WTC11 (cell line): ENCODE results near the gene PZP. TPM values are rescaled to one million over a fixed set of nuclear protein-coding genes. Genes with fewer than 3 reads are reported as not detected.

ENCODE experiments used
- ATAC-seq: fragments of 200-7000 bp; cut with Tn5 transposase; 2 replicates; pipeline ENCODE4 v1.10.0; 2021; ENCODE audit warnings: mild to moderate bottlenecking, moderate library complexity
- CTCF ChIA-PET: fragments of 300-600 bp; sonication (Branson Sonifier 250); formaldehyde crosslinking; loops from one replicate; lab custom pipeline; 2021; ENCODE audit warnings: antibody characterized with exemption; lab: Charles Lee
- POLR2A ChIA-PET: fragments of 350-600 bp; sonication (Branson Sonifier 250); formaldehyde crosslinking; loops from one replicate; lab custom pipeline; 2021; ENCODE audit warnings: antibody characterized with exemption; lab: Charles Lee
- DNase-seq: peaks from one replicate; pipeline ENCODE4 v3.0.0; 2021; ENCODE audit warnings: low spot score
- H3K27ac Mint-ChIP-seq: 2 replicates; pipeline ENCODE4 v1.8.0; 2021; ENCODE audit warnings: mixed read lengths
- H3K27me3 Mint-ChIP-seq: 2 replicates; pipeline ENCODE4 v1.8.0; 2021; ENCODE audit warnings: low read depth, mild to moderate bottlenecking, moderate library complexity, mixed read lengths
- H3K36me3 Mint-ChIP-seq: 2 replicates; pipeline ENCODE4 v1.8.0; 2021; ENCODE audit warnings: mixed read lengths
- H3K4me1 Mint-ChIP-seq: 2 replicates; pipeline ENCODE4 v1.8.0; 2022; ENCODE audit warnings: mixed read lengths
- H3K4me3 Mint-ChIP-seq: 2 replicates; pipeline ENCODE4 v1.8.0; 2021; ENCODE audit warnings: mild to moderate bottlenecking, moderate library complexity, mixed read lengths
- H3K9me3 Mint-ChIP-seq: 2 replicates; pipeline ENCODE4 v1.8.0; 2021; ENCODE audit warnings: mixed read lengths
- GABPB1 ChIP-seq: sonication (generic); formaldehyde crosslinking; IDR thresholded peaks from 2 replicates; pipeline ENCODE4 v1.8.1; 2023; ENCODE audit warnings: mild to moderate bottlenecking, missing genetic modification reagents
- HMGA2 ChIP-seq: fragments of 250-450 bp; sonication (Bioruptor Pico); IDR thresholded peaks from 2 replicates; pipeline ENCODE4 v1.4.0; 2021; ENCODE audit warnings: mild to moderate bottlenecking, moderate library complexity
- MXD4 ChIP-seq: fragments of 250-450 bp; sonication (Bioruptor Pico); IDR thresholded peaks from 2 replicates; pipeline ENCODE4 v1.8.0; 2021; ENCODE audit warnings: mild to moderate bottlenecking, moderate library complexity, borderline replicate concordance
- MYBL2 ChIP-seq: sonication (generic); formaldehyde crosslinking; IDR thresholded peaks from 2 replicates; pipeline ENCODE4 v1.8.1; 2023; ENCODE audit warnings: mild to moderate bottlenecking, moderate library complexity, missing genetic modification reagents
- ZNF138 ChIP-seq: sonication (generic); formaldehyde crosslinking; conservative IDR thresholded peaks from 2 replicates; pipeline ENCODE4 v1.8.1; 2022; ENCODE audit warnings: mild to moderate bottlenecking, moderate library complexity, missing genetic modification reagents
- ZNF317 ChIP-seq: sonication (generic); formaldehyde crosslinking; IDR thresholded peaks from 2 replicates; pipeline ENCODE4 v1.8.1; 2023; ENCODE audit warnings: low read depth, mild to moderate bottlenecking, moderate library complexity, missing genetic modification reagents, borderline replicate concordance
- ZNF423 ChIP-seq: fragments of 250-450 bp; sonication (Bioruptor Pico); IDR thresholded peaks from 2 replicates; pipeline ENCODE4 v2.1.2; 2022; ENCODE audit warnings: mild to moderate bottlenecking, moderate library complexity
- total RNA-seq: library from RNA; stranded (reverse); gene quantifications from 3 replicates; pipeline ENCODE4 v1.2.3, GENCODE V29; 2021
- TF ChIP-seq, protein P1 (sequence below): fragments of 250-450 bp; sonication (Bioruptor Pico); IDR thresholded peaks from 2 replicates; pipeline ENCODE4 v1.9.0; 2021; ENCODE audit warnings: mild to moderate bottlenecking
- TF ChIP-seq, protein P2 (sequence below): sonication (generic); formaldehyde crosslinking; IDR thresholded peaks from 2 replicates; pipeline ENCODE4 v1.8.1; 2022; ENCODE audit warnings: low read depth, mild to moderate bottlenecking, moderate library complexity, missing genetic modification reagents, borderline replicate concordance
- TF ChIP-seq, protein P3 (sequence below): fragments of 250-450 bp; sonication (Bioruptor Pico); conservative IDR thresholded peaks from 2 replicates; pipeline ENCODE4 v1.9.0; 2021; ENCODE audit warnings: mild to moderate bottlenecking
- TF ChIP-seq, protein P4 (sequence below): sonication (generic); formaldehyde crosslinking; IDR thresholded peaks from 2 replicates; pipeline ENCODE4 v1.8.0; 2022; ENCODE audit warnings: mild to moderate bottlenecking, missing genetic modification reagents
- TF ChIP-seq, protein P5 (sequence below): sonication (generic); formaldehyde crosslinking; IDR thresholded peaks from 2 replicates; pipeline ENCODE4 v1.8.1; 2022; ENCODE audit warnings: missing genetic modification reagents, borderline replicate concordance
- TF ChIP-seq, protein P6 (sequence below): sonication (generic); formaldehyde crosslinking; IDR thresholded peaks from 2 replicates; pipeline ENCODE4 v1.8.0; 2022; ENCODE audit warnings: mild to moderate bottlenecking, missing genetic modification reagents
- TF ChIP-seq, protein P7 (sequence below): sonication (generic); formaldehyde crosslinking; IDR thresholded peaks from 2 replicates; pipeline ENCODE4 v1.8.0; 2022; ENCODE audit warnings: missing genetic modification reagents
- TF ChIP-seq, protein P8 (sequence below): sonication (generic); formaldehyde crosslinking; IDR thresholded peaks from 2 replicates; pipeline ENCODE4 v1.8.0; 2023; ENCODE audit warnings: mild to moderate bottlenecking, missing genetic modification reagents

Gene PZP
- total RNA-seq, 1 experiment from 2014 or later = 0.15 TPM

DNA sequence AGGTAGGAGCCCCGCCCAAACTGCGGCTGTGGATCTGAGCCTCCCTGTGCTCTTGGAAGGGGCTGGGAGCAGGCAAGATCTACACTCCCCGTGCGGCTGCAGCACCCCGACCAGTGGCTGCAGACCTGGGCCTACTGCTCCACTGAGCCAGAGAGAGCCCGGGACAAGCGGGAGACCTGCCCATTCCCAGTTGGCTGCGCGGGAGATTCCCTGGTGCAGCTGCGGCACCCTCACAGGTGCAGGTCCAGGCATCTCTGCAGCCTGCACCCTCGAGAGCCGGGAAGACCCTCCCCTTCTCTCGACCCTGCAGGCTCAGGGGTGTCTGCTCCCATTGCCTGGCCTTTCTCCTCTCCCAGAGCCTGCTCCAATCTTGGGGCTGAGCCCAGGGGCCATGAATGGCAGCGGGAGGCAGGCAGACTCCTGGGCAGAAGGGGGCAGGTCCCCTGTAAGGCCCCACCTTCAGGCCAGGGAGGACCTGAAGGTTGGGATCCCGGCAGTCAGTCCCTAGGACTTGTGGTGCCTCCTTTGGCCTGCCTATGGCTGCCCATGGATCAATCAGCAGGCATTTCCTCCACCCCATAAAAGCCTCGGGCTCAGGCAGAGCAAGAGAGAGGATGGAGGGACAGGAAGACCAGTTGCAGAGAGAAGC is 83.7 kb downstream of the PZP start:
- no peak for TF ChIP-seq GABPB1
- TF ChIP-seq, protein P1, sequence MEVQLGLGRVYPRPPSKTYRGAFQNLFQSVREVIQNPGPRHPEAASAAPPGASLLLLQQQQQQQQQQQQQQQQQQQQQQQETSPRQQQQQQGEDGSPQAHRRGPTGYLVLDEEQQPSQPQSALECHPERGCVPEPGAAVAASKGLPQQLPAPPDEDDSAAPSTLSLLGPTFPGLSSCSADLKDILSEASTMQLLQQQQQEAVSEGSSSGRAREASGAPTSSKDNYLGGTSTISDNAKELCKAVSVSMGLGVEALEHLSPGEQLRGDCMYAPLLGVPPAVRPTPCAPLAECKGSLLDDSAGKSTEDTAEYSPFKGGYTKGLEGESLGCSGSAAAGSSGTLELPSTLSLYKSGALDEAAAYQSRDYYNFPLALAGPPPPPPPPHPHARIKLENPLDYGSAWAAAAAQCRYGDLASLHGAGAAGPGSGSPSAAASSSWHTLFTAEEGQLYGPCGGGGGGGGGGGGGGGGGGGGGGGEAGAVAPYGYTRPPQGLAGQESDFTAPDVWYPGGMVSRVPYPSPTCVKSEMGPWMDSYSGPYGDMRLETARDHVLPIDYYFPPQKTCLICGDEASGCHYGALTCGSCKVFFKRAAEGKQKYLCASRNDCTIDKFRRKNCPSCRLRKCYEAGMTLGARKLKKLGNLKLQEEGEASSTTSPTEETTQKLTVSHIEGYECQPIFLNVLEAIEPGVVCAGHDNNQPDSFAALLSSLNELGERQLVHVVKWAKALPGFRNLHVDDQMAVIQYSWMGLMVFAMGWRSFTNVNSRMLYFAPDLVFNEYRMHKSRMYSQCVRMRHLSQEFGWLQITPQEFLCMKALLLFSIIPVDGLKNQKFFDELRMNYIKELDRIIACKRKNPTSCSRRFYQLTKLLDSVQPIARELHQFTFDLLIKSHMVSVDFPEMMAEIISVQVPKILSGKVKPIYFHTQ = no peak
- no peak for TF ChIP-seq MYBL2 (CRISPR knock-in tag)
- TF ChIP-seq HMGA2 (CRISPR knock-in tag) = no peak
- TF ChIP-seq, protein P2, sequence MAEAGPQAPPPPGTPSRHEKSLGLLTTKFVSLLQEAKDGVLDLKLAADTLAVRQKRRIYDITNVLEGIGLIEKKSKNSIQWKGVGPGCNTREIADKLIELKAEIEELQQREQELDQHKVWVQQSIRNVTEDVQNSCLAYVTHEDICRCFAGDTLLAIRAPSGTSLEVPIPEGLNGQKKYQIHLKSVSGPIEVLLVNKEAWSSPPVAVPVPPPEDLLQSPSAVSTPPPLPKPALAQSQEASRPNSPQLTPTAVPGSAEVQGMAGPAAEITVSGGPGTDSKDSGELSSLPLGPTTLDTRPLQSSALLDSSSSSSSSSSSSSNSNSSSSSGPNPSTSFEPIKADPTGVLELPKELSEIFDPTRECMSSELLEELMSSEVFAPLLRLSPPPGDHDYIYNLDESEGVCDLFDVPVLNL (CRISPR knock-in tag) = no peak
- TF ChIP-seq ZNF138 (CRISPR knock-in tag) = no peak
- TF ChIP-seq, protein P3, sequence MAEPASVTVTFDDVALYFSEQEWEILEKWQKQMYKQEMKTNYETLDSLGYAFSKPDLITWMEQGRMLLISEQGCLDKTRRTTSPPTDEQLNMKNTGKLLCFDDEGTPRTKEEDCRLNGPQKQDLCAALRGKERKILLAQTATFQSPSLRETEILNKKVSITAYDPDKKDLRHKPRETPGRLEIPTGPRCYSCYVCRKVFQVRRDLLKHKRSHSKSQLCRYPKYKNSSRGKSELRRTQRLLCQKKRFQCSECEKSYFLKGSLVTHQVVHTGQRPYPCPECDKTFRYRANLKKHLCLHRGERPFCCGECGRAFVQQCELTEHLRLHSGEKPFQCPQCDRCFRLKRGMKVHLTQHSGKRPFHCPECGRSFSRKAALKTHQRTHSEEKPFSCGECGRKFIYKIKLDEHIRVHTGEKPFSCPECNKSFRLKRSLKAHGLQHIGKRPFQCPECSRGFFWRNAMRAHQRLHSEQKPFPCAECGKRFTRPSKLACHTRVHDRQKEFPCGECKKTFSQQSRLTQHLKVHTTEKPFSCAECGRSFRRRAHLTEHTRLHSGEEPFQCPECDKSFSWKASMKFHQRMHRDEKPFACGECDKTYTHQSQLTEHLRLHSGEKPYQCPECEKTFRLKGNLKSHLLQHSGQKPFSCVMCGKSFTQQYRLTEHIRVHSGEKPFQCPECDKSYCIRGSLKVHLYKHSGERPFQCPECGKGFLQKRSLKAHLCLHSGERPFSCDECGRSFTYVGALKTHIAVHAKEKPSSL (CRISPR knock-in tag) = no peak
- TF ChIP-seq, protein P4, sequence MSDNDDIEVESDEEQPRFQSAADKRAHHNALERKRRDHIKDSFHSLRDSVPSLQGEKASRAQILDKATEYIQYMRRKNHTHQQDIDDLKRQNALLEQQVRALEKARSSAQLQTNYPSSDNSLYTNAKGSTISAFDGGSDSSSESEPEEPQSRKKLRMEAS (CRISPR knock-in tag) = no peak
- TF ChIP-seq, protein P5, sequence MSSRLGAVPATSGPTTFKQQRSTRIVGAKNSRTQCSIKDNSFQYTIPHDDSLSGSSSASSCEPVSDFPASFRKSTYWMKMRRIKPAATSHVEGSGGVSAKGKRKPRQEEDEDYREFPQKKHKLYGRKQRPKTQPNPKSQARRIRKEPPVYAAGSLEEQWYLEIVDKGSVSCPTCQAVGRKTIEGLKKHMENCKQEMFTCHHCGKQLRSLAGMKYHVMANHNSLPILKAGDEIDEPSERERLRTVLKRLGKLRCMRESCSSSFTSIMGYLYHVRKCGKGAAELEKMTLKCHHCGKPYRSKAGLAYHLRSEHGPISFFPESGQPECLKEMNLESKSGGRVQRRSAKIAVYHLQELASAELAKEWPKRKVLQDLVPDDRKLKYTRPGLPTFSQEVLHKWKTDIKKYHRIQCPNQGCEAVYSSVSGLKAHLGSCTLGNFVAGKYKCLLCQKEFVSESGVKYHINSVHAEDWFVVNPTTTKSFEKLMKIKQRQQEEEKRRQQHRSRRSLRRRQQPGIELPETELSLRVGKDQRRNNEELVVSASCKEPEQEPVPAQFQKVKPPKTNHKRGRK (CRISPR knock-in tag) = no peak
- TF ChIP-seq ZNF317 (CRISPR knock-in tag) = no peak
- TF ChIP-seq, protein P6, sequence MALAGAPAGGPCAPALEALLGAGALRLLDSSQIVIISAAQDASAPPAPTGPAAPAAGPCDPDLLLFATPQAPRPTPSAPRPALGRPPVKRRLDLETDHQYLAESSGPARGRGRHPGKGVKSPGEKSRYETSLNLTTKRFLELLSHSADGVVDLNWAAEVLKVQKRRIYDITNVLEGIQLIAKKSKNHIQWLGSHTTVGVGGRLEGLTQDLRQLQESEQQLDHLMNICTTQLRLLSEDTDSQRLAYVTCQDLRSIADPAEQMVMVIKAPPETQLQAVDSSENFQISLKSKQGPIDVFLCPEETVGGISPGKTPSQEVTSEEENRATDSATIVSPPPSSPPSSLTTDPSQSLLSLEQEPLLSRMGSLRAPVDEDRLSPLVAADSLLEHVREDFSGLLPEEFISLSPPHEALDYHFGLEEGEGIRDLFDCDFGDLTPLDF (CRISPR knock-in tag) = no peak
- TF ChIP-seq, protein P7, sequence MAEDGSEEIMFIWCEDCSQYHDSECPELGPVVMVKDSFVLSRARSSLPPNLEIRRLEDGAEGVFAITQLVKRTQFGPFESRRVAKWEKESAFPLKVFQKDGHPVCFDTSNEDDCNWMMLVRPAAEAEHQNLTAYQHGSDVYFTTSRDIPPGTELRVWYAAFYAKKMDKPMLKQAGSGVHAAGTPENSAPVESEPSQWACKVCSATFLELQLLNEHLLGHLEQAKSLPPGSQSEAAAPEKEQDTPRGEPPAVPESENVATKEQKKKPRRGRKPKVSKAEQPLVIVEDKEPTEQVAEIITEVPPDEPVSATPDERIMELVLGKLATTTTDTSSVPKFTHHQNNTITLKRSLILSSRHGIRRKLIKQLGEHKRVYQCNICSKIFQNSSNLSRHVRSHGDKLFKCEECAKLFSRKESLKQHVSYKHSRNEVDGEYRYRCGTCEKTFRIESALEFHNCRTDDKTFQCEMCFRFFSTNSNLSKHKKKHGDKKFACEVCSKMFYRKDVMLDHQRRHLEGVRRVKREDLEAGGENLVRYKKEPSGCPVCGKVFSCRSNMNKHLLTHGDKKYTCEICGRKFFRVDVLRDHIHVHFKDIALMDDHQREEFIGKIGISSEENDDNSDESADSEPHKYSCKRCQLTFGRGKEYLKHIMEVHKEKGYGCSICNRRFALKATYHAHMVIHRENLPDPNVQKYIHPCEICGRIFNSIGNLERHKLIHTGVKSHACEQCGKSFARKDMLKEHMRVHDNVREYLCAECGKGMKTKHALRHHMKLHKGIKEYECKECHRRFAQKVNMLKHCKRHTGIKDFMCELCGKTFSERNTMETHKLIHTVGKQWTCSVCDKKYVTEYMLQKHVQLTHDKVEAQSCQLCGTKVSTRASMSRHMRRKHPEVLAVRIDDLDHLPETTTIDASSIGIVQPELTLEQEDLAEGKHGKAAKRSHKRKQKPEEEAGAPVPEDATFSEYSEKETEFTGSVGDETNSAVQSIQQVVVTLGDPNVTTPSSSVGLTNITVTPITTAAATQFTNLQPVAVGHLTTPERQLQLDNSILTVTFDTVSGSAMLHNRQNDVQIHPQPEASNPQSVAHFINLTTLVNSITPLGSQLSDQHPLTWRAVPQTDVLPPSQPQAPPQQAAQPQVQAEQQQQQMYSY (CRISPR knock-in tag) = no peak
- no peak for TF ChIP-seq MXD4
- TF ChIP-seq ZNF423 (CRISPR knock-in tag) = no peak
- TF ChIP-seq, protein P8, sequence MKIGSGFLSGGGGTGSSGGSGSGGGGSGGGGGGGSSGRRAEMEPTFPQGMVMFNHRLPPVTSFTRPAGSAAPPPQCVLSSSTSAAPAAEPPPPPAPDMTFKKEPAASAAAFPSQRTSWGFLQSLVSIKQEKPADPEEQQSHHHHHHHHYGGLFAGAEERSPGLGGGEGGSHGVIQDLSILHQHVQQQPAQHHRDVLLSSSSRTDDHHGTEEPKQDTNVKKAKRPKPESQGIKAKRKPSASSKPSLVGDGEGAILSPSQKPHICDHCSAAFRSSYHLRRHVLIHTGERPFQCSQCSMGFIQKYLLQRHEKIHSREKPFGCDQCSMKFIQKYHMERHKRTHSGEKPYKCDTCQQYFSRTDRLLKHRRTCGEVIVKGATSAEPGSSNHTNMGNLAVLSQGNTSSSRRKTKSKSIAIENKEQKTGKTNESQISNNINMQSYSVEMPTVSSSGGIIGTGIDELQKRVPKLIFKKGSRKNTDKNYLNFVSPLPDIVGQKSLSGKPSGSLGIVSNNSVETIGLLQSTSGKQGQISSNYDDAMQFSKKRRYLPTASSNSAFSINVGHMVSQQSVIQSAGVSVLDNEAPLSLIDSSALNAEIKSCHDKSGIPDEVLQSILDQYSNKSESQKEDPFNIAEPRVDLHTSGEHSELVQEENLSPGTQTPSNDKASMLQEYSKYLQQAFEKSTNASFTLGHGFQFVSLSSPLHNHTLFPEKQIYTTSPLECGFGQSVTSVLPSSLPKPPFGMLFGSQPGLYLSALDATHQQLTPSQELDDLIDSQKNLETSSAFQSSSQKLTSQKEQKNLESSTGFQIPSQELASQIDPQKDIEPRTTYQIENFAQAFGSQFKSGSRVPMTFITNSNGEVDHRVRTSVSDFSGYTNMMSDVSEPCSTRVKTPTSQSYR (CRISPR knock-in tag) = no peak
- Mint-ChIP-seq H3K4me3 (no peak overlapping the region), H3K36me3 (no peaks in the 10 kb centered on the region), H3K4me1 (no peaks in the 10 kb centered on the region), H3K9me3 (no peaks in the 10 kb centered on the region), H3K27ac (no peak overlapping the region), H3K27me3 (no peaks in the 10 kb centered on the region)
- ChIA-PET CTCF (interaction anchor here (0.9 to 1.1 kb wide), 2 partner anchors 11 to 24 kb away, joined by 3 read pairs; no protein-coding TSS in a partner anchor), POLR2A (no interaction called here)
- DNase-seq = peak; percentile 18
- ATAC-seq = peak; percentile 56
